SK-N-SH (cell line): ENCODE data around the gene CDK11B. TPM values are rescaled to one million over a fixed set of nuclear protein-coding genes. Genes with fewer than 3 reads are reported as not detected.

Source experiments
- CTCF ChIA-PET: fragments of 300-600, 350-600 bp; formaldehyde crosslinking; extraction: SDS; loops from one replicate; lab custom pipeline; 2021; lab: Yijun Ruan, JAX
- POLR2A ChIA-PET: fragments of 350-600 bp; sonication (Branson Sonifier 250); formaldehyde crosslinking; extraction: SDS; loops from one replicate; lab custom pipeline; 2020; ENCODE audit warnings: antibody characterized with exemption, inconsistent platforms; lab: Yijun Ruan, JAX
- DNase-seq: peaks from one replicate; pipeline ENCODE4 v3.0.0; 2012
- H2AFZ ChIP-seq: fragments of 200-600 bp; sonication (generic); 2 replicates; pipeline ENCODE4 v1.8.1; 2016; ENCODE audit warnings: antibody characterized with exemption, mild to moderate bottlenecking, low read depth
- H3F3A ChIP-seq: fragments of 200-600 bp; sonication (generic); replicated peaks from 2 replicates; pipeline ENCODE3; 2016; ENCODE audit warnings: antibody characterized with exemption, mild to moderate bottlenecking; ENCODE audit not compliant: insufficient read depth
- H3K27ac ChIP-seq, 2 experiments: fragments of 200-500 bp in 1 of 2; fragments of 200-600 bp in 1 of 2; sonication (Bioruptor generic) in 1 of 2; sonication (generic), shearing (Covaris generic) in 1 of 2; 2 replicates each; pipeline versions ENCODE4 v1.5.1 to v1.6.1; 2014 to 2016; ENCODE audit warnings: low read depth in 2 of 2, inconsistent platforms in 1 of 2, low read length in 1 of 2, mild to moderate bottlenecking in 1 of 2, mixed read lengths in 1 of 2
- H3K27me3 ChIP-seq: fragments of 200-600 bp; sonication (generic), shearing (Covaris generic); 2 replicates; pipeline ENCODE4 v1.6.1; 2016; ENCODE audit warnings: mixed run types; ENCODE audit not compliant: insufficient read depth
- H3K36me3 ChIP-seq, 2 experiments: fragments of 200-500 bp in 1 of 2; fragments of 200-600 bp in 1 of 2; sonication (Bioruptor generic) in 1 of 2; sonication (generic) in 1 of 2; replicated peaks in 1 of 2; 2 replicates each; pipeline versions ENCODE3 to v1.5.1; 2014 to 2016; ENCODE audit warnings: low read length in 1 of 2, mild to moderate bottlenecking in 1 of 2; ENCODE audit not compliant: insufficient read depth in 2 of 2, control insufficient read depth in 1 of 2
- H3K4me1 ChIP-seq, 2 experiments: fragments of 200-500 bp in 1 of 2; fragments of 200-600 bp in 1 of 2; sonication (Bioruptor generic) in 1 of 2; sonication (generic), shearing (Covaris generic) in 1 of 2; 2 replicates each; pipeline versions ENCODE4 v1.5.1 to v1.6.1; 2014 to 2016; ENCODE audit warnings: low read depth in 1 of 2, low read length in 1 of 2, mixed run types in 1 of 2; ENCODE audit not compliant: insufficient read depth in 2 of 2, control insufficient read depth in 1 of 2
- H3K4me2 ChIP-seq: fragments of 200-600 bp; sonication (generic), shearing (Covaris generic); 2 replicates; pipeline ENCODE4 v1.6.1; 2017; ENCODE audit warnings: mixed run types
- H3K4me3 ChIP-seq, 2 experiments: fragments of 200-500 bp in 1 of 2; fragments of 200-600 bp in 1 of 2; sonication (Bioruptor generic) in 1 of 2; sonication (generic), shearing (Covaris generic) in 1 of 2; 2 replicates each; pipeline versions ENCODE4 v1.5.1 to v1.8.1; 2014 to 2016; ENCODE audit warnings: low read depth in 2 of 2, inconsistent platforms in 1 of 2, low read length in 1 of 2, mild to moderate bottlenecking in 1 of 2, mixed read lengths in 1 of 2, moderate library complexity in 1 of 2
- H3K79me2 ChIP-seq: fragments of 200-600 bp; sonication (generic); 2 replicates; pipeline ENCODE4 v1.8.1; 2017; ENCODE audit warnings: mild to moderate bottlenecking; ENCODE audit not compliant: insufficient read depth
- H3K9ac ChIP-seq: fragments of 200-600 bp; sonication (generic); 2 replicates; pipeline ENCODE4 v1.6.1; 2017; ENCODE audit warnings: mixed run types
- H3K9me2 ChIP-seq: fragments of 200-600 bp; sonication (generic); 2 replicates; pipeline ENCODE4 v1.6.1; 2017; ENCODE audit warnings: mixed run types
- H3K9me3 ChIP-seq: fragments of 200-600 bp; sonication (generic); 2 replicates; pipeline ENCODE4 v1.6.1; 2017; ENCODE audit warnings: mixed run types, mild to moderate bottlenecking, moderate library complexity
- H4K20me1 ChIP-seq: fragments of 200-600 bp; sonication (generic); 2 replicates; pipeline ENCODE4 v1.6.1; 2017; ENCODE audit warnings: mild to moderate bottlenecking, mixed run types; ENCODE audit not compliant: insufficient read depth
- CHD2 ChIP-seq: fragments of 150-350 bp; IDR thresholded peaks from 2 replicates; pipeline ENCODE4 v1.6.1; 2018; ENCODE audit warnings: low read length; ENCODE audit not compliant: partially characterized antibody
- EP300 ChIP-seq, 2 experiments: IDR thresholded peaks; 2 replicates each; pipeline versions ENCODE4 v1.4.0 to v1.6.1; 2012; ENCODE audit warnings: borderline replicate concordance in 1 of 2, low read depth in 1 of 2, low read length in 1 of 2
- FOSL2 ChIP-seq: IDR thresholded peaks from 2 replicates; pipeline ENCODE4 v1.4.0; 2012; ENCODE audit warnings: low read depth, mild to moderate bottlenecking, moderate library complexity, borderline replicate concordance
- FOXJ3 ChIP-seq: sonication (generic); formaldehyde crosslinking; IDR thresholded peaks from 2 replicates; pipeline ENCODE4 v1.5.1; 2020; ENCODE audit warnings: mild to moderate bottlenecking, missing genetic modification reagents
- FOXM1 ChIP-seq: IDR thresholded peaks from 2 replicates; pipeline ENCODE4 v1.4.0; 2012; ENCODE audit warnings: low read depth, mild to moderate bottlenecking
- GABPA ChIP-seq: IDR thresholded peaks from 2 replicates; pipeline ENCODE4 v1.4.0; 2012; ENCODE audit warnings: low read depth, mild to moderate bottlenecking
- JUND ChIP-seq: IDR thresholded peaks from 2 replicates; pipeline ENCODE4 v1.4.0; 2012
- MEF2A ChIP-seq: IDR thresholded peaks from 2 replicates; pipeline ENCODE4 v1.4.0; 2012; ENCODE audit warnings: low read depth, borderline replicate concordance
- NRF1 ChIP-seq: IDR thresholded peaks from 2 replicates; pipeline ENCODE4 v1.6.1; 2012; ENCODE audit warnings: low read depth, mild to moderate bottlenecking, low read length
- POLR2AphosphoS5 ChIP-seq: IDR thresholded peaks from 2 replicates; pipeline ENCODE4 v1.6.1; 2012; ENCODE audit warnings: low read depth, low read length
- REST ChIP-seq: IDR thresholded peaks from 2 replicates; pipeline ENCODE4 v1.6.1; 2012; ENCODE audit warnings: mild to moderate bottlenecking, low read depth, low read length, moderate library complexity
- RFX5 ChIP-seq: IDR thresholded peaks from 2 replicates; pipeline ENCODE4 v1.6.1; 2012; ENCODE audit warnings: mild to moderate bottlenecking, improper control_type of control experiment, low read length
- RXRA ChIP-seq: IDR thresholded peaks from 2 replicates; pipeline ENCODE4 v1.4.0; 2012; ENCODE audit warnings: low read depth, mild to moderate bottlenecking, borderline replicate concordance
- SIN3A ChIP-seq: IDR thresholded peaks from 2 replicates; pipeline ENCODE4 v1.6.1; 2012; ENCODE audit warnings: low read depth, mild to moderate bottlenecking, low read length, moderate library complexity, borderline replicate concordance
- TEAD4 ChIP-seq: IDR thresholded peaks from 2 replicates; pipeline ENCODE4 v1.4.0; 2012; ENCODE audit warnings: mild to moderate bottlenecking, borderline replicate concordance; ENCODE audit not compliant: insufficient read depth
- YY1 ChIP-seq: IDR thresholded peaks from 2 replicates; pipeline ENCODE4 v1.4.0; 2012; ENCODE audit warnings: low read depth, mild to moderate bottlenecking
- ZBTB33 ChIP-seq: IDR thresholded peaks from 2 replicates; pipeline ENCODE4 v1.4.0; 2012; ENCODE audit warnings: low read depth, borderline replicate concordance
- WGBS: methylation state at CpG from one replicate; pipeline ENCODE4 v1.1.6; 2017; ENCODE audit warnings: low lambda C conversion rate; 5-methylcytosine and 5-hydroxymethylcytosine counted together
- polyA plus RNA-seq, 3 experiments: library from polyadenylated mRNA; depleted of rRNA; stranded (reverse); fragments of >200 nt; gene quantifications; 2 replicates each; pipeline ENCODE4 v1.2.3, GENCODE V29; 2012

The CDK11B gene
- polyA plus RNA-seq, 1 of the 3 experiments (the other 2 are of a cell fraction): 15.0 TPM

GRCh38 chr1:1609822-1610485 lies 48.9 kb downstream of the CDK11B start (continued):
- TF ChIP-seq GABPA (no peak), ZBTB33 (no peak)

- no peaks in the 10 kb centered on the region for H3K9me3 ChIP-seq
- no peak overlapping the region for H2AFZ ChIP-seq
- ChIA-PET CTCF (interaction anchor here (0.6 to 1.6 kb wide), 2 partner anchors 8 to 32 kb away, joined by 3 to 4 read pairs; no protein-coding TSS in a partner anchor), POLR2A (no interaction called here)
- H3F3A ChIP-seq: no peaks in the 10 kb centered on the region
- WGBS: 60% methylated on average over 2 of the region's 13 CpGs
- no peak for DNase-seq
- no peaks in the 10 kb centered on the region for H3K79me2 ChIP-seq
- H4K20me1 ChIP-seq: no peaks in the 10 kb centered on the region
- no peak overlapping the region for H3K9ac ChIP-seq
- no peak overlapping the region for H3K4me3 ChIP-seq
- no peak overlapping the region for H3K27ac ChIP-seq
- no peaks in the 10 kb centered on the region for H3K36me3 ChIP-seq
- no peaks in the 10 kb centered on the region for H3K9me2 ChIP-seq
- no peak overlapping the region for H3K4me2 ChIP-seq
- no peaks in the 10 kb centered on the region; a peak in 1 of 4 replicates for H3K4me1 ChIP-seq
- TF ChIP-seq RXRA (no peak), FOSL2 (no peak), POLR2AphosphoS5 (no peak), SIN3A (no peak)
- no peaks in the 10 kb centered on the region for H3K27me3 ChIP-seq
Observed at GRCh38 chr1:1606232-1606631, 52.6 kb downstream of the CDK11B start.

GRCh38 chr1:1605724-1606123 lies 53.1 kb downstream of the CDK11B start:
- H3K27me3 ChIP-seq: no peaks in the 10 kb centered on the region
- ChIA-PET CTCF (no interaction called here), POLR2A (no interaction called here)
- H3F3A ChIP-seq: no peaks in the 10 kb centered on the region
- no peaks in the 10 kb centered on the region for H3K9me3 ChIP-seq
- H3K9me2 ChIP-seq: no peaks in the 10 kb centered on the region
- H3K36me3 ChIP-seq: no peaks in the 10 kb centered on the region
- H3K4me3 ChIP-seq: no peak overlapping the region
- no peaks in the 10 kb centered on the region for H3K79me2 ChIP-seq
- 92% methylated on average over 13 of the region's 17 CpGs for WGBS
- peaks cover 0 to 5% of the 10 kb centered on the region in 2 experiments; a peak in 1 of 4 replicates for H3K4me1 ChIP-seq
- no peak overlapping the region for H2AFZ ChIP-seq
- DNase-seq: no peak
- no peaks in the 10 kb centered on the region for H4K20me1 ChIP-seq
- no peak overlapping the region for H3K9ac ChIP-seq
- H3K4me2 ChIP-seq: no peak overlapping the region
- H3K27ac ChIP-seq: no peak overlapping the region
- no peak for TF ChIP-seq GABPA
- TF ChIP-seq RXRA: no peak
- no peak for TF ChIP-seq YY1
- TF ChIP-seq CHD2: no peak
- no peak for TF ChIP-seq MEF2A
- TF ChIP-seq EP300 (IDR thresholded peaks at IDR 0.05; ENCODE audit: borderline replicate concordance in 1 of 2, low read depth in 1 of 2, low read length in 1 of 2): no peak
- no peak for TF ChIP-seq FOXJ3 (CRISPR knock-in tag)
- TF ChIP-seq JUND: no peak
- TF ChIP-seq REST: no peak
- TF ChIP-seq ZBTB33: no peak
- no peak for TF ChIP-seq NRF1
- TF ChIP-seq RFX5: no peak
- no peak for TF ChIP-seq FOXM1
- TF ChIP-seq TEAD4: no peak
